GM12892 (cell line): ENCODE results near the gene RRM2.

Experiments
- DNase-seq: peaks from one replicate; pipeline ENCODE4 v3.0.0; 2011; ENCODE audit not compliant: insufficient read length
- FAIRE-seq: peaks from 2 replicates; lab custom pipeline; 2011; peaks lifted over from hg19 to GRCh38; lab: Jason Lieb, UNC
- POLR2A ChIP-seq: IDR thresholded peaks from 2 replicates; pipeline ENCODE4 v1.6.1; 2011; ENCODE audit warnings: low read depth, low read length, control low read depth
- POLR2AphosphoS5 ChIP-seq: IDR thresholded peaks from 2 replicates; pipeline ENCODE4 v1.6.1; 2011; ENCODE audit warnings: low read depth, low read length, control low read depth
- TAF1 ChIP-seq: IDR thresholded peaks from 2 replicates; pipeline ENCODE4 v1.6.1; 2011; ENCODE audit warnings: low read depth, mild to moderate bottlenecking, control low read depth, low read length, borderline replicate concordance

RRM2 gene

GRCh38 chr2:10163498-10164486 lies 41.3 kb downstream of the RRM2 start:
- TF ChIP-seq TAF1 (no peak), POLR2A (no peak)
- DNase-seq = no peak
- no peak for FAIRE-seq

GRCh38 chr2:10164601-10165000 lies 42.1 kb downstream of the RRM2 start:
- DNase-seq (no peak), FAIRE-seq (no peak)
- TF ChIP-seq POLR2A = no peak
- TF ChIP-seq POLR2AphosphoS5 = no peak
- no peak for TF ChIP-seq TAF1

- TF ChIP-seq TAF1 (no peak), POLR2AphosphoS5 (no peak), POLR2A (no peak)
- FAIRE-seq (no peak), DNase-seq (no peak)
Observed at GRCh38 chr2:10165282-10165681, 42.7 kb downstream of the RRM2 start.

- no peak for FAIRE-seq
- DNase-seq = no peak
- TF ChIP-seq POLR2A = no peak
- TF ChIP-seq POLR2AphosphoS5 = no peak
- TF ChIP-seq TAF1 = no peak
Observed at GRCh38 chr2:10165861-10166675, 43.5 kb downstream of the RRM2 start.

- FAIRE-seq (no peak), DNase-seq (no peak)
- TF ChIP-seq TAF1 (no peak), POLR2A (no peak), POLR2AphosphoS5 (no peak)
Observed at GRCh38 chr2:10166676-10167292, 44.2 kb downstream of the RRM2 start.

- DNase-seq (no peak), FAIRE-seq (no peak)
- no peak for TF ChIP-seq POLR2A
- no peak for TF ChIP-seq POLR2AphosphoS5
- no peak for TF ChIP-seq TAF1
Observed at GRCh38 chr2:10167316-10167715, 44.8 kb downstream of the RRM2 start.

- no peak for DNase-seq
- no peak for TF ChIP-seq TAF1
- TF ChIP-seq POLR2AphosphoS5 = no peak
- no peak for TF ChIP-seq POLR2A
- no peak for FAIRE-seq
Observed at GRCh38 chr2:10168221-10168620, 45.7 kb downstream of the RRM2 start.

GRCh38 chr2:10169053-10169578 lies 46.6 kb downstream of the RRM2 start:
- FAIRE-seq (no peak), DNase-seq (no peak)
- no peak for TF ChIP-seq POLR2A
- no peak for TF ChIP-seq TAF1
- no peak for TF ChIP-seq POLR2AphosphoS5

- TF ChIP-seq POLR2AphosphoS5 = no peak
- TF ChIP-seq POLR2A = no peak
- TF ChIP-seq TAF1 = no peak
- DNase-seq (no peak), FAIRE-seq (no peak)
Observed at GRCh38 chr2:10169581-10169980, 47.0 kb downstream of the RRM2 start.

GRCh38 chr2:10170256-10170655 lies 47.7 kb downstream of the RRM2 start:
- DNase-seq (no peak), FAIRE-seq (no peak)
- TF ChIP-seq TAF1 (no peak), POLR2AphosphoS5 (no peak), POLR2A (no peak)
